ENCODE data around the gene WDR1.

The WDR1 gene

DNA sequence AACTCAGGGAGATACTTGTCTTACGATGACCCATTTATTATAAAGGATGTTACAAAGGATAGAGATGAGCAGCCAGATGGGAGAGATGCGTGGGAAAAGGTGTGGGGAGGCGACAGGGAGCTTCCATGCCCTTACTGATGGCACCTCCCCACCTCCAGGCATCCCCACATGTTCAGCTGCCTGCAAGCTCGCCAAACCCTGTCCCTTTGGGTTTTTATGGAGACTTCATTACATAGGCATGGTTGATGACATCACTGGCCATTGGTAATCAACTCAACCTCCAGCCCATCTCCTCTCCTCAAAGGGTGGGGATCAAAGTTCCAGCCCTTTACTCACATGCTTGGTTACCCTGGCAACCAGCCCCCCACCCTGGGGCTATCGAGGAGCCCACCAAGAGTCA is 65.9 kb downstream of the WDR1 start:
- Histone ChIP-seq H3K4me3 (IDR thresholded peaks at IDR 0.05; ENCODE audit: insufficient read depth, low read depth, low read length) (no peak overlapping the region), H3K4me1 (ENCODE audit: low read depth, poor library complexity, severe bottlenecking) (no peaks in the 10 kb centered on the region), H3K36me3 (ENCODE audit: insufficient read depth) (no peaks in the 10 kb centered on the region), H3K79me2 (ENCODE audit: insufficient read depth, low read depth) (no peaks in the 10 kb centered on the region), H3K4me2 (no peak overlapping the region), H3K27me3 (ENCODE audit: insufficient read depth, low read depth) (no peaks in the 10 kb centered on the region), H3K9ac (no peak overlapping the region), H3K27ac (no peak overlapping the region), H2AFZ (ENCODE audit: low read depth) (no peak overlapping the region), H4K20me1 (ENCODE audit: insufficient read depth) (no peaks in the 10 kb centered on the region)
- TF ChIP-seq, protein P1, sequence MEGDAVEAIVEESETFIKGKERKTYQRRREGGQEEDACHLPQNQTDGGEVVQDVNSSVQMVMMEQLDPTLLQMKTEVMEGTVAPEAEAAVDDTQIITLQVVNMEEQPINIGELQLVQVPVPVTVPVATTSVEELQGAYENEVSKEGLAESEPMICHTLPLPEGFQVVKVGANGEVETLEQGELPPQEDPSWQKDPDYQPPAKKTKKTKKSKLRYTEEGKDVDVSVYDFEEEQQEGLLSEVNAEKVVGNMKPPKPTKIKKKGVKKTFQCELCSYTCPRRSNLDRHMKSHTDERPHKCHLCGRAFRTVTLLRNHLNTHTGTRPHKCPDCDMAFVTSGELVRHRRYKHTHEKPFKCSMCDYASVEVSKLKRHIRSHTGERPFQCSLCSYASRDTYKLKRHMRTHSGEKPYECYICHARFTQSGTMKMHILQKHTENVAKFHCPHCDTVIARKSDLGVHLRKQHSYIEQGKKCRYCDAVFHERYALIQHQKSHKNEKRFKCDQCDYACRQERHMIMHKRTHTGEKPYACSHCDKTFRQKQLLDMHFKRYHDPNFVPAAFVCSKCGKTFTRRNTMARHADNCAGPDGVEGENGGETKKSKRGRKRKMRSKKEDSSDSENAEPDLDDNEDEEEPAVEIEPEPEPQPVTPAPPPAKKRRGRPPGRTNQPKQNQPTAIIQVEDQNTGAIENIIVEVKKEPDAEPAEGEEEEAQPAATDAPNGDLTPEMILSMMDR (conservative IDR thresholded peaks at IDR 0.05; ENCODE audit: low read depth, low read length) = no peak

DNA sequence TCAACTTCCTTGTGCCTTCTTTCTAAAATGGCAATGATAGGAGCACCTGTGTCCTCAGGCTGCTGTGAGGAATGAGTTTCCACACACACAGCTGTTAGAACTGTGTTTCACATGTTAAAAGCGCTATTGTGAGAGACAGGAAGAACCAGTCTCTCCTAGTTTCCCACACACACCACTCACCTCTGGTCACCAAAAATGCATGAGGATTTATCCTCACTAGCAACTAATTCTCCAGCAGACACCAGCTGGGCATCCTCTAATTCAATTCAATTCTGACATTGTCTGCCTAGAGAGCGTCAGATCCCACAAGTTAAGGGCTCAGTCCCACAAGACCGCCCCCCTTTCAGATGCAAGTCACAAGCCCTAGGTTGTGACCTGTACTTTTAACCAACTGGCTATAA is 66.3 kb downstream of the WDR1 start:
- H3K9ac ChIP-seq = no peak overlapping the region
- H3K4me2 ChIP-seq = no peak overlapping the region
- no peaks in the 10 kb centered on the region for H3K27me3 ChIP-seq (ENCODE audit: insufficient read depth, low read depth)
- H3K4me1 ChIP-seq (ENCODE audit: low read depth, poor library complexity, severe bottlenecking) = no peaks in the 10 kb centered on the region
- H4K20me1 ChIP-seq (ENCODE audit: insufficient read depth) = no peaks in the 10 kb centered on the region
- no peaks in the 10 kb centered on the region for H3K79me2 ChIP-seq (ENCODE audit: insufficient read depth, low read depth)
- TF ChIP-seq, protein P1 (conservative IDR thresholded peaks at IDR 0.05; ENCODE audit: low read depth, low read length) = no peak
- H3K36me3 ChIP-seq (ENCODE audit: insufficient read depth) = no peaks in the 10 kb centered on the region
- no peak overlapping the region for H2AFZ ChIP-seq (ENCODE audit: low read depth)
- H3K27ac ChIP-seq = no peak overlapping the region
- H3K4me3 ChIP-seq (IDR thresholded peaks at IDR 0.05; ENCODE audit: insufficient read depth, low read depth, low read length) = no peak overlapping the region

DNA sequence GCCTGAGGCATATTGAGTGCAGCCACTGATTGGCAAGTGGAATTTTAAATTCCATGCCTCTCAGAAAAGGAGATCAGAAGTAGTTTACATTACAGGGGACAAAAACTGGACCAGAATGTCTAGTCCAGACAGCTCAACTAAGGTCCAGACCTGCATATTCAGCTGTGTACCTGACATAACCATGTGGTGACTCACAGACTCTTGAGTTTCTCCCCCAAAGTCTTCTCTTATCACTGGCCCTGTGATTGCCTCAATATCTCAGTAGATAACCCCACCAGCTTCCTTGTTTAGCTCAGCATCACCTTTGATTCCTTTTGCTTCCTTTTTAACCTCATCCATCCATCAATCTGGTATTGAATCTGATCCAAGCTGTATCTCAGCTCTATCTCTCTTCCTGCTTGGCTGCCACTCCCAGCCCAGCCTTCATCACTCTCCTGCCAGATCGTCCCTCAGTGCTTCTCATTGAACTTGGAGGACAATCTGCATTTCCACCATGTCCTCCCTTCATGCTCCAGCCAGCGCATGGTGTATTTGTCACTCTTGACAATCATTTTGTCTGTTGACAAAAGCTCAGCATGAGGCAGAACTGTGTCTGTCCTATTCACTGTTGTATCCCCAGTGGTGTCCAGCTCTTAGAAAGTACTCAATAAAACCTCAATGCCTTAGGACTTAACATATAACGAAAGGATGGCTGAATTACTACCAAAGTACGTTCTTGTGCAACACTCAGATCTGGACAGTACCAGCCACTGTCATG is 67.5 kb downstream of the WDR1 start:
- Histone ChIP-seq H3K36me3 (ENCODE audit: insufficient read depth) (no peaks in the 10 kb centered on the region), H3K4me1 (ENCODE audit: low read depth, poor library complexity, severe bottlenecking) (no peaks in the 10 kb centered on the region), H3K79me2 (ENCODE audit: insufficient read depth, low read depth) (no peaks in the 10 kb centered on the region), H3K27ac (no peak overlapping the region), H4K20me1 (ENCODE audit: insufficient read depth) (no peaks in the 10 kb centered on the region), H3K9ac (no peak overlapping the region), H2AFZ (ENCODE audit: low read depth) (no peak overlapping the region), H3K4me2 (no peak overlapping the region), H3K27me3 (ENCODE audit: insufficient read depth, low read depth) (no peaks in the 10 kb centered on the region), H3K4me3 (IDR thresholded peaks at IDR 0.05; ENCODE audit: insufficient read depth, low read depth, low read length) (no peak overlapping the region)
- TF ChIP-seq, protein P1 (conservative IDR thresholded peaks at IDR 0.05; ENCODE audit: low read depth, low read length) = no peak

DNA sequence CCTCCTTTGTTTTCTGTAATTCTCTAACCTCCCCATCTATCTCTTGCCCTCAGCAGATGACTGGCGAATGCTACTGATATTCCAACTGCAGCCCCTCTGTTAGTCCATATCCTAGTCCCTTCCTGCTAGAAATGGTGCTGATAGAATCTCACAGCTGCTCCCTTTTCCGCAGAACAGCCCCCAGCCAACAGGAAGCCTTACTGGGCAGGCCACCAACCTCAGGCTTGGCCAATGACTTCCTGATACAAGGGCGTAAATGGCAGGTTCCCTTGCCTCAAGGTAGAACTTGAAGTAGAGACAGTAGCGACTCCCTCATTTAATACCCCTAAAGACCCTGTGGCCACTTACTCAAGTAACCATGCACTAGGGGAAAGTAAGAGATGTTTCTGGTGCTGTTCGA is 68.6 kb downstream of the WDR1 start:
- TF ChIP-seq, protein P1 (conservative IDR thresholded peaks at IDR 0.05; ENCODE audit: low read depth, low read length) = no peak
- no peak overlapping the region for H3K27ac ChIP-seq
- no peaks in the 10 kb centered on the region for H4K20me1 ChIP-seq (ENCODE audit: insufficient read depth)
- no peak overlapping the region for H3K9ac ChIP-seq
- no peak overlapping the region for H3K4me3 ChIP-seq (IDR thresholded peaks at IDR 0.05; ENCODE audit: insufficient read depth, low read depth, low read length)
- no peaks in the 10 kb centered on the region for H3K36me3 ChIP-seq (ENCODE audit: insufficient read depth)
- no peak overlapping the region for H2AFZ ChIP-seq (ENCODE audit: low read depth)
- H3K79me2 ChIP-seq (ENCODE audit: insufficient read depth, low read depth) = no peaks in the 10 kb centered on the region
- no peaks in the 10 kb centered on the region for H3K27me3 ChIP-seq (ENCODE audit: insufficient read depth, low read depth)
- H3K4me2 ChIP-seq = no peak overlapping the region
- no peaks in the 10 kb centered on the region for H3K4me1 ChIP-seq (ENCODE audit: low read depth, poor library complexity, severe bottlenecking)
